GM21576 (cell line): ENCODE results near the gene MLANA.

Experiments
- ATAC-seq: cut with Tn5 transposase; IDR thresholded peaks from one replicate; pipeline ENCODE4 v1.9.1; 2021; ENCODE audit warnings: mild to moderate bottlenecking, moderate library complexity; ENCODE audit not compliant: unreplicated experiment

Gene MLANA

GRCh38 chr9:5953743-5954707, 63.3 kb downstream of the MLANA start:
- ATAC-seq, result no peak

GRCh38 chr9:5957166-5957565, 66.5 kb downstream of the MLANA start:
- ATAC-seq, result no peak

GRCh38 chr9:5958273-5958672, 67.6 kb downstream of the MLANA start:
- peak; percentile 67 for ATAC-seq
